ENCODE measurements around the gene SLC46A3.
"Not testable (repeated sequence)": the region's sequence is repeated elsewhere in the genome, so short reads cannot be mapped to it uniquely, and the experiment has no call there.

SLC46A3 gene

DNA sequence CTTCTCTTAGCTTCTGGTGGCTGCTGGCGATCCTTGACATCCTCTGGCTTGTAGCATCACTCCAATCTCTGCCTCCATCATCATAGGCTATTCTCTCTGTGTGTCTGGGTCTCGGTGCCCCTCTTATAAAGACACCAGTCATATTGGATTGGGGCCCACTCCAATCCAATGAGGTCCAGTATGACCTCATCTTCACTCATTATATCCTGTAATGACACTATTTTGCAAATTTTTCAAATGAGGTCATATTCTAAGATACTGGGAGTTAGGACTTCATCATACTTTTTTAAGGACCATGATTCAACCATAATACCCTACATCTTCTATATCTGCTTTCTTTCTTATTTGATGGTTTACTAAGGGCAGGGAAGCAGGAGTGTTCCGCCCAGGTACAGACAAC, 12.0 kb upstream of the SLC46A3 start:
- no peak for DNase-seq (ENCODE audit: low read depth)

DNA sequence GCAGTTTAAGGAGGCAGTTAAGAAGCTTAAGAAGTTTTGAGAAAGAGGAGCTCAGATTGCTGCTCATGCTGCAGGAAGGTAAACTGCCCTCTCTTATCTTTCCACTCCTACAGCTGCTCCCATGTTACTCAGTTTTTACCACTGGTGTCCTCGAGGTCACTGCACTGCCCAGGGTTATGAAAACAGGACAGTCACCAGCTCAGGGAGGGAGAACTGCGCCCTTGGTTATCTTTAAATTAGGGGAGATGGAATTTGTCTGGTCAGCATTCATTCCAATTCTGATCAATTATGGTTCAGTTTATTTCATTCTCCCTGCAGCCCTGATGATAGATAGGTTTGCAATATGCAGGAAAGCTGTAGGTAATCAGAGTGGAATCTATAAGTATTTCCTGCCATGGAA, 10.8 kb upstream of the SLC46A3 start:
- DNase-seq (ENCODE audit: low read depth): no peak

DNA sequence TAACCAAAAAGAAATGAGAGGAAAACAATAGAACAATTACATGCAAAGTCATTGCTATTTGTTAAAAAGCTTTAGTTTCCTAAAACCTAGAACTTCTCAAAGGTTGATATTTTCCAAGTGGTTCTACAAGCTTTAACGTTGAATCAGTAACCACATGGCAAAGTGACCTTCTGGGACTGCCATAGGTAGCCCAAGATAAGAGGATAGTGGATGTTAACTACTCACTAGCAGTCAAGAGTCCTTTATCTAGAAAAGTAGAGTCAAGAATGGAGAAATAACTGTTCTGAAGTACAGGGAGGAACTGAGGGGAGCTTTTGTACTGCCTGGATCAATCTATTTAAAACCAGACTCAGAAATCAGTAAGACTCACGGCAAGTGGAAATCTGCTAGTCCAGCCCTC, 9.9 kb upstream of the SLC46A3 start:
- DNase-seq (ENCODE audit: low read depth): no peak

DNA sequence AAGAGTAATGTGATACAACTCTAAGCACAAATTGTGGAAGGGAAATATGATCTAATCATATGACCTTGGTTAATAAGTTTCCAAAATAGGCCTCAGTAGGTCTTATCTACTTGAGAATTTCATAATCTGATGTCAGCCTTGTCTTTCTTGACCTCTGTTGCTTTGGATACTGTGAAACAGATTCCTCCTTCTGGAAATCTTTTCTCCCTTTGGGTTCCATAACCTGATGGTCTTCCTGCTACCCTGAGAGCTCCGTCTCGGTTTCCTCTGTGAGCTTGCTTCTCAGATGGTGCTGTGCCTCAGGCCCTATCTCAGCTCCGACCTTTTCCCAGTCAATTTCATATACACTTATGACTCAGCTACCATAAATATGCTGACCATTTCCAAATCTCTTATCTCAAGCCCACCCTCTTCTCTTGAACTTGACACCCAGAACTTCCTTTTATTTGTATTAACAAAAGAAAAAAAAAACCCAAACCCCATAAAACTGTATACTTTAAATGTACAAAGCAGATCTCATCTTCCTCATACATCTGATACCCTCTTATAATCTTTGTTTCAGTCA, 6.4 kb upstream of the SLC46A3 start:
- DNase-seq (ENCODE audit: low read depth): no peak

DNA sequence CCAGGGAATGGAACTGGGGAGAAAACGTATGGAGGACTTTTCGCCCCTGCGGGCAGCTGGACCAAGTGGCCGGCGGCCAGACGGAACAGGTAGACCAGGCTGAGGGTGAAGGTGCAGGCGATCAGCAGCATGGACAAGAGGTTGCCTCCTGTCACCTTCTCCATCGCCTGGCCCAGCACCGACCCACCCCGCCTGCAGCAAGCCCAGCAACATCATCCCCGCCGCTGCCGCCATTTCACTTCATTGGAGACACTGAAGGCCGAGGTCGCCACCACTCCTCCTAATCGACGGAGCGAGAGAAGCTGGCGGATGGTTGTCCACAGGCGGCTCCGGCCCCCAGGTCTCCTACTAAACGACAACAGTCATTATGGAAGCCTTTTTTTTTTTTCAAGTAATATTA, 5.0 kb upstream of the SLC46A3 start:
- DNase-seq (ENCODE audit: low read depth): no peak

DNA sequence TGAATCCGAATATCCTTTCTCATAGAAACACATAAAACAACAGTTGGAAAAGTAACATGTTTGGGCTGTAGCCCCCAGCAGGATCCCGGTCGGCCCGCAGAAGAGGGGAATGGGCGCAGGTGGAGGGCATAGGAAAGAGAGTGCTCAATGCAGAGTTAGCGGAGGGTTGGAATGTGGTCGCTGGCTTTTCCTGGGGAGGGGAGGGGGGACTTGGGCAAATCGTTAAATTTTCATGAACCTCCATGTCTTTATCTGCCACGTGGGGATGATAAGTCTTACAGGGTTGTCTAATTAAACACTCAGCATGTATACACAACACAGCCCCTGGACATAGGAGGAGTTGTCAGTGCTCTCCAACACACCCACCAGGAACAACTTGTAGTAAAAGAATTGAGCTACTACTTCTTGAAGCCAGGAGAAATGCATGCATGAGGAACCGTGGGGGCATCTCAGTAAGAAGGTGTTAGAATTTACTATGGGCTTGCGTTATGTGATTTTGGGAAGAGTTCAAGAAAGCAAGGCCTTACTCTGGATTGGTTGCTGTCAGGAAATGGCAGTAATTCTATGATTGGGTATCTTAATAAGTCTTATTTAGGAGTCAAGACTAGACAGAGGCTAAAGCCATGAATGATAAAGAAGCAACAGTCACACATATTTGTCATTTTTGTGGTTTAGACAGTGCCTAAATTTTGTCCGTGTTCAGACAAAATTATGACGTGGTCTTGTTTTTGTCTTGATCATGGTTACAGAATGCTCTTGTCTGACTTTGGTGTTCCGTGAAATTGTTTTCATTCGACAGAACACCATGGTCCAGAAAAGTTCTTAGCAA, 671 bp upstream of the SLC46A3 start:
- peak; percentile 74 for DNase-seq (ENCODE audit: low read depth)

DNA sequence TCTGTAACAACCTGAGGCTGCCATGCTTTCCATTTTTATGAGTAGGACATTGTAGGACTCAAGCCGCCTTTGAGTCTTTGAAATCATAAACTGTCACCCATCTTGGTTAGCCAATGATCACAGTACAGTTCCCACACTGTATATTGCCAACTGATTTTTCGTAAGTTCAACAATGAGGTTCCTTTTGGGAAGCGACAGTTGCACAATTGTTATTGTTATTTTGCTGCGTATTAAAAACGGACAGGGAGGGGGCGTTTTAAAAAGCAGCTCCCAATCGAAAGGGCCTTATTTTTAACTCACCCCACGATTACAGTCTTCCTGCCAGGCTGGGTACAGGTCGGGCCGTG, 601 bp downstream of the SLC46A3 start:
- no peak for DNase-seq (ENCODE audit: low read depth)

DNA sequence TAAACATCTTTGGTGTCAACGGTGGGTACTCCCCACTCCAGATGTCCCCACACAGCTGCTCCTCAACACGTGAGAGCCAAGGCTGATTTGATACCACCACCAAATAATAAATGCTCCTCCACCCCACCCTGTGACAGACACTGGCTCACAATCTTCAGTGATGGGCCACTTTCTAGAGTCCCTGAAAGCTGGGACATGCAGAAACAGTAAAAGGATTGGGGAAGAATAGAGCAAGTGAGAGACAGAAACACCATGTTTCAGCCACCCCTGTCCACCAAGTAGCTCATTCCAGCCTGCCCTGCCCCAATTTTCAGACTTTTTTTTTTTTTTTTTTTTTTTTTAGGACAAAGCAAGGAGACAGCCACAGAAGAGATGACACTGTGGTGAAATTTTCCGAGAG, 1.6 kb downstream of the SLC46A3 start:
- DNase-seq (ENCODE audit: low read depth): no peak

DNA sequence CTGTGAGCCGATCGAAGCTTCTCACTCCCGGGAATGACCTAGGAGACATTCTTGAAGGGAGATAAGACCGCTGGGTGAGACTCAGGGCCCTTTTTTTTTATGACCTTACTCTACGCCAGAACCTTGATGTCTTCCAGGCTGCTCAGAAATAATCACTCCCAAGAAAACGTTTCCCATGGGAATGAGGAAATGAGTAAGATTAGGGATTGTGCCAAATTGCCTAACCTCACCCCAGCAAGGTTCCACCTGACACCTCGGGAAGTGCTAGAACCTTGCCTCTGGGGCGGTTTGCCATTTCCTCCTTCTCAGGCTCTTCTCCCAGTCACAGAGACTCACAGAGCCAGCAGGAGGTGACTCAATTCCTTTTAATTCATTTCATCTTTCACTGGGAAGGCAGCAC, 2.3 kb downstream of the SLC46A3 start:
- DNase-seq (ENCODE audit: low read depth): no peak

DNA sequence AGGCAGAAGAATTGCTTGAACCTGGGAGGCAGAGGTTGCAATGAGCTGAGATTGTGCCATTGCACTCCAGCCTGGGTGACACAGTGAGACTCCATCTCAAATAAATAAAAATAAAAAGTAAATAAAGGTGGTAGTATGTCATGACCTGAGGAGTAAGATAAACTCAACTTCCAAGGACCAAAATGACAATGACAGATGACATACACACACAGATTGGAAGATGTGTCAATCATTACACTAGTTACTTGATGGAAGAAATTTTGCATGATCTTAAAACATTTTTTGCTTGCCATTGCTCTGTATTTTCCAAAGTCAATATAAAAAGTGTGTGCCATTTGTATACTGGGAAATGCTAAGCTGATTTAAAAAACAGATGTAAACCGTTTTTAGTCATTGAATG, 4.1 kb downstream of the SLC46A3 start:
- DNase-seq (ENCODE audit: low read depth): no peak

DNA sequence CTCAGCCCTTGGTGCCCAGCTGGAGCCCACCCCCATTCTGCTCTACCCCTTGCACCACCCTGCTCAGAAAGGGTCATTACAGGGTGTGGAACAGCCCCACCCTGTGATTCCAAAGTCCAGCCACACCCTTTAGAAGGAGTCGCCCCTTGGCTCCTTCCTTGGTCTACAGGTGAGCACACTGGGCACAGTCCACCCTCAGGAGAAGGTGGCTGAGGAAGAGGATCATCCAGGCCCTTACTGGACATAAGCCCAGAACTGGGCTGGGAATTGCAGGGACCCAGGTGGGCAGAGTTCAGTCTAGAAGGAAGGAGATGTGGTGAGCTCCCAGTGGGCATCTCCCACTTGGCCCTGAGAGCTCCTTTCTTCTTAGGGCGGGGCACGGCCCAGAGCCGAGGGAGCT, 8.6 kb downstream of the SLC46A3 start:
- no peak for DNase-seq (ENCODE audit: low read depth)

DNA sequence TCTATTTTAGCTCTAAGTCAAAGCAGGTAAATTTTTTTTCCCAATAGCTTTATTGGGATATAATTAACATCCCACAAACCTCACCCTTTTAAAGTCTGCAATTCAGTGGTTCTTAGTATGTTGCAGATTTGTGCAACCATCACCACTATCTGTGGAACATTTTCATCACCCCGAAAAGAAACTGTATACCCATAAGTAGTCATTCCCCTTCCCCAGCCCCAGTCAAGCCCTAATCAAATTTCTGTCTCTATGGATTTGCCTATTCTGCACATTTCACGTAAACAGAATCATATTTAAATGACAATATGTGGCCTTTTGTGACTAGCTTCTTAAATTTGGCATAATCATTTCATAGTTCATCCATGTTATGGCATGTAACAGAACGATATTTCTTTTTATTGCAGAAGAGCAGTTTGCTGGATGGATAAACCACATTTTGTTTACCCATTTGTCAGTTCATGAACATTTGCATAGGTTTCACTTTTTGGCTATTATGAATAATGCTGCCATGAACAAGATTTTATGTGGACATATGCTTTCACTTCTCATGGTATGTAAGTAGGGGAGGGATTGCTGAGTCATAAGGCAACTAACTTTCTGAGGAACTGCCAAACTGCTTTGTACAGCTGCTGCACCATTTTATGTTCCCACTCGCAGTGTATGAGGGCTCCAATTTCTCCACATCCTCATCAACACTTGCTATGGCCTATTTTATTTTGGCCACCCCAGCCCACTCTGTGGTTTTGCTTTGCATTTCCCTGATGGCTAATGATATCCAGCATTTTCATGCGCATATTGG, 10.9 kb downstream of the SLC46A3 start:
- DNase-seq (ENCODE audit: low read depth): peak; percentile 68

DNA sequence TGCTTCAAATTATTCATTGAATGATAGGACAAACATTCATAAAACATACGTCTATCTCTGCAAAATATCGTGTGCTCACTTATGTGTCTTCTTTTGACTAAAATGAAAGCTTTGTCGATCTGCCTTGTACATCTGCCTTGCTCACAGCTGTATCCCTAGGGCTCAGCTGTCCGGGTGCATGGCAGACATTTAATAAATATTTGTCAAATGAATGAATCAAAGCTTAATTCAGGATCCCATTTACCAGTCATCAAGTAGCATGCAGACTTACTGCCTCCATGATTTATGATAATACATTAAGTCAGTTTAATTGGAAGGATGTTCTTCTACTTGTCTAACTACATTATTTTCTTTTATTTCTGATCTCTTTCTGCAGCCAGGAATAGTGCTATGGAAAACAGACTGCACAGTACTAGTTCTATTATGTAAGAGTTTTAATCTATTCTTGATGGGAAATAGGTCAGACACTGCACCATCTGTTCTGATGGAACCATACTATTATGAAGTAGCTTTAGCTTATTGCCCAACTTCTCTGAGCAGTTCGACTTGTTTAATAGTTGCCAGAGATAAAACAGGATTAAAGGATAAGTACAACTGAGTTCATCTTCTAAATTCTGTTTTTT, 13.2 kb downstream of the SLC46A3 start:
- DNase-seq (ENCODE audit: low read depth): no peak

DNA sequence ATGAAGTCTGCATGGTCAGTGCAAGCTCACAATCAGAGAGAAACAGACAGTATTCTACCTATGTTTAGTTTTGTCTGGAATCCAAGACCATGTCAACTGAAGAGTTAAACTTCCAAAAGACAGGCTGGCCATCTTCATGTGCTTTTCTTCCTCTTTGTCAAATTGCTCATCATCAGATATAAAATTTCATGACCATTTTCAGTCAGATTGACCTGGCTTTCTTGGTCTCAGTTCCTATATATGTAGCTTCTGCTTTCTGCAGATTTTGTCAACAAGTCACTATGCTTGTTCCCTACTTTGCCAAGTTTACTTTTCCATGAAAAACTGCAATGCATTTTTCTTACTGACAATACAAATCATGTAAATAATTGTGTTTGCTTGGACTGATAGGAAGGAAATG, 13.9 kb downstream of the SLC46A3 start:
- DNase-seq (ENCODE audit: low read depth): no peak

DNA sequence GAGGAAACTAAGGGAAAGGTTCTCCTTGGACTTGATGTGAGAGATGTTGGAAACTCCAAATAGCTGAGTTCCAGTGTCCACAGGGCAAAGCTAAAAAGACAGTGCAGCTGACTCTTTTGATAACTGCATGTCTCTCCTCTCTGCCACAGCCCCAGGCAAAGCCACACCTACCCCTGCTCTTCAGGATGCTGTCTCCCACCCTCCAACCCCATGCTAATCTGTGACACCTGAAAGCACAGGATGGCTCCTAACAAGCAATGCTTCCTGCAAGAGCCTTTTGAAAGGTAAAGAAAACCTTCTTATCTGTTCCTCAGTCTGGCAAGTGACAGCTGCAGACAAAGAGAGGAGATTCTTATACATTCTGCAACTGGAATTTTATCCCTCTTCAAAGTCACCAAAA, 14.5 kb downstream of the SLC46A3 start:
- no peak for DNase-seq (ENCODE audit: low read depth)

DNA sequence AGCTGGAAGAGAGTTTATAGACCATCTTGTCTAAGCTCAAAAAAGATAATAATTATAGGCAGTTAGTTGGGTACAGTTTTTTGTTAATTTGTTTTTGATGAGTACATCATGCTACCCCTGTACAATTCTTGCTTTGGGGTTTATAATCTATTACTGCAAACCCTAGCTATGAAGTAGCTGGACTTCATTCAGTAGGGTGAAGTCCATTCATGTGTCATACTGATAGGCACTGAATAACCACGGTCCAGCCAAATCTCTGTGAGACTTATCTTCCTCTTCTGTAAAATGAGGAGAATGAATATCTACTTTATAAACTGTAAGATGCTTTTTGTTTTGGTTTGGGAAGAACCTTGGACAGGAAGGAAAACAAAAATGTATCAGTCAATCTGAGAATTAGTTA, 19.5 kb downstream of the SLC46A3 start:
- DNase-seq (ENCODE audit: low read depth): no peak

DNA sequence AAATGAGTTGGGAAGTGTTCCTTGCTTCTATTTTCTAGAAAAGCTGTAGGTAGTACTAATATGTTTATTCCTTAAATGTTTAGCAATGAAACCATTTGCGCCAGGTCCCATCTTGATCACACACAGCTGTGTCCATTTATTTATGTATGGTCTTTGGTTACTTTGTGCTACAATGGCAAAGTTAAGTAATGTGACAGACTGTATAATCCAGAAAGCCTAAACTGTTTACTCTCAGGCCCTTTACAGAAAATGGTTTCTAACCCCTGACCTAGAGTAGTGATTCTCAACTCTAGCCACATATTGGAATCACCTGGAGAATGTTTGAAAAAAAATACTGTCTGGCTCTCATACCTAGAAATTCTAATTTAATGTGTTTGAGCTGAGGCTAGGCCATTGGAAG, 21.3 kb downstream of the SLC46A3 start:
- no peak for DNase-seq (ENCODE audit: low read depth)

DNA sequence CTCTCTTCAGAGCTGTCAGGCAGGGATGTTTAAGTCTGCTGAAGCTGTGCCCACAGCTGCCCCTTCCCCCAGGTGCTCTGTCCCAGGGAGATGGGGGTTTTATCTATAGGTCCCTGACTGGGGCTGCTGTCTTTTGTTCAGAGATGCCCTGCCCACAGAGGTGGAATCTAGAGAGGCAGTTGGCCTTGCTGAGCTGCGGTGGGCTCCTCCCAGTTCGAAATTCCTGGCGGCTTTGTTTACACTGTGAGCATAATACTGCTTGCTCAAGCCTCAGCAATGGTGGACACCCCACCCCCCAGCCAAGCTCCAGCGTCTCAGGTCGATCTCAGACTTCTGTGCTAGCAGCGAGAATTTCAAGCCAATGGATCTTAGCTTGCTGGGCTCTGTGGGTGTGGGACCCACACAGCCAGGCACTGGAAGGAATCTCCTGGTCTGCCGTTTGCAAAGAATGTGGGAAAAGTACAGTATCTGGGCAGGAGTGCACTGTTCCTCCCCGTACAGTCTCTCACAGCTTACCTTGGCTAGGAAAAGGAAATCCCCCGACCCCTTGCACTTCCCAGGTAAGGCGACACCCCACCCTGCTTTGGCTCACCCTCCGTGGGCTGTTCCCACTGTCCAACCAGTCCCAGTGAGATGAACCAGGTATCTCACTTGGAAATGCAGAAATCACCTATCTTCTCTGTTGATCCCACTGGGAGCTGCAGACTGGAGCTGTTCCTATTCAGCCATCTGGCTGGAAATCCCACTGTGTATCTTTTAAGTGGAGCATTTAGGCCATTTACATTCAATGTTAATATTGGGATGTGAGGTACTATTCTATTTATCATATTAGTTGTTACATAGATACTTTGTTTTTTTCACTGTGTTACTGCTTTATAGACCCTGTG, 24.9 kb downstream of the SLC46A3 start:
- not testable (repeated sequence) for DNase-seq (ENCODE audit: low read depth)

DNA sequence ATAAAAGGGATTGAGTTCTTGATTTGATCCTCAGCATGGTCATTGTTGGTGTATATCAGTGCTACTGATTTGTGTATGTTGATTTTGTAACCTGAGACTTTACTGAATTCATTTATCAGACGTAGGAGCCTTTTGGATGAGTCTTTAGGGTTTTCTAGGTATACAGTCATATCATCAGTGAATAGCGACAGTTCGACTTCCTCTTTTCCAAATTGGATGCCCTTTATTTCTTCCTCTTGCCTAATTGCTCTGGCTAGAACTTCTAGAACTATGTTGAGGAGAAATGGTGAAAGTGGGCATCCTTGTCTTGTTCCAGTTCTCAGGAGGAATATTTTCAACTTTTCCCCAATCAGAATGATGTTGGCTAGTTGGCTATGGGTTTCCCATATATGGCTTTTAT, 32.9 kb downstream of the SLC46A3 start:
- DNase-seq (ENCODE audit: low read depth): no peak

DNA sequence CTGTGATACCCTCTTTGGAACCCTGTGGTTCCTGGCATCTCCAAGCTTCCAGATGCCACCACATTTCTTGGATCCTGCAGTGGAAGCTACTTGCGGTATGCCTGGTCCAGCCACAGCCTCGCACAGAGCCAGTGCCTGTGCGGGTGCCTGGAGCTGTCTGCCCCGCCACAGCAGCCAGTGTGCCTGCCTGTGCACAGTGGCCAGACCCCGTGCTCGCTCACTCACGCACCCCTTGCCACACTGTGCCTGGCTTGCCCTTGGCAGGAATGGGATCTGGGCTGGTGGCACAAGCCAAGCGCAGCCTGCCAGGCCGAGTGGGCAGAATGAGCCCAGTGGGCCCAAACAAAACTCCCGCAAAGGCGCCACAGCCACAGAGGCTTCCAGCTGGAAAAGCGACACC, 33.7 kb downstream of the SLC46A3 start:
- DNase-seq (ENCODE audit: low read depth): no peak

DNA sequence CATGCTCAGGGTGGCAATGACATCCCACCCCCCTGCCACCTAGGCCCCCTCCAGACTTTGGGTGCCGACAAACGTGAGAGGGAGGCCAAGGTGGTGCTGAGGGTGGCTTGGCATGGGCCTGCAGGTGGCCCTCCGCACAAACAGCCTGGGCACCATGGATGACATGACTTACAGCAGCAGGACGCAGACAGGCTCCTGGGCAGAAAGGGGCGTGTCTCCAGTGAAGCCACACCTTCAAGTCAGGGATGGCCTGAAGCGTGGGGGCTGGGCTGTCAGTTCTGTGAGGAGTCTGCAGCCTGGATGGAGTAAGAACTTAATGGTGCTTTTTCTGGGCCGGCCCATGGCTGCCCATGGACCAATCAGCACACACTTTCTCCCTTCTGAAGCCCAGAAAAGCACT, 34.5 kb downstream of the SLC46A3 start:
- DNase-seq (ENCODE audit: low read depth): no peak

DNA sequence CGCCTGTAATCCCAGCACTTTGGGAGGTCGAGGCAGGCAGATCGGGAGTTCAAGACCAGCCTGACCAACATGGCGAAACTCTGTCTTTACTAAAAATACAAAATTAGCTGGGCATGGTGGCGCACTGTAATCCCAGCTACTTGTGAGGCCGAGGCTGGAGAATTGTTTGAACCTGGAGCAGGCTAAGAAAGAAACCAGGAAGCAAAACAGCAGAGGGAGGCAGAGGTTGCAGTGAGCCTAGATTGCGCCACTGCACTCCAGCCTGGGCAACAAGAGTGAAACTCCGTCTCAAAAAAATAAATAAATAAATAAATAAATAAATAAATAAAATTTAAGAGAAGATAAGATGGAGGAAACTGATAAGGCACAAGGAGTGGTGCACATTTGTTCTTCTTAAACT, 35.6 kb downstream of the SLC46A3 start:
- not testable (repeated sequence) for DNase-seq (ENCODE audit: low read depth)
